K562 treated with DMSO at 1 percent for 48 hours (cell line): ENCODE measurements around the gene WNT9B. TPM values are rescaled to one million over a fixed set of nuclear protein-coding genes. Genes with fewer than 3 reads are reported as not detected.

Source experiments
- total RNA-seq: library from RNA; unstranded; fragments of 300-600 nt; gene quantifications from 2 replicates; pipeline ENCODE4 v1.2.3, GENCODE V29; 2022; ENCODE audit warnings: low replicate concordance; ENCODE audit errors: extremely low read depth

The WNT9B gene, protein sequence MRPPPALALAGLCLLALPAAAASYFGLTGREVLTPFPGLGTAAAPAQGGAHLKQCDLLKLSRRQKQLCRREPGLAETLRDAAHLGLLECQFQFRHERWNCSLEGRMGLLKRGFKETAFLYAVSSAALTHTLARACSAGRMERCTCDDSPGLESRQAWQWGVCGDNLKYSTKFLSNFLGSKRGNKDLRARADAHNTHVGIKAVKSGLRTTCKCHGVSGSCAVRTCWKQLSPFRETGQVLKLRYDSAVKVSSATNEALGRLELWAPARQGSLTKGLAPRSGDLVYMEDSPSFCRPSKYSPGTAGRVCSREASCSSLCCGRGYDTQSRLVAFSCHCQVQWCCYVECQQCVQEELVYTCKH
- total RNA-seq: not detected in 2 replicates

DNA sequence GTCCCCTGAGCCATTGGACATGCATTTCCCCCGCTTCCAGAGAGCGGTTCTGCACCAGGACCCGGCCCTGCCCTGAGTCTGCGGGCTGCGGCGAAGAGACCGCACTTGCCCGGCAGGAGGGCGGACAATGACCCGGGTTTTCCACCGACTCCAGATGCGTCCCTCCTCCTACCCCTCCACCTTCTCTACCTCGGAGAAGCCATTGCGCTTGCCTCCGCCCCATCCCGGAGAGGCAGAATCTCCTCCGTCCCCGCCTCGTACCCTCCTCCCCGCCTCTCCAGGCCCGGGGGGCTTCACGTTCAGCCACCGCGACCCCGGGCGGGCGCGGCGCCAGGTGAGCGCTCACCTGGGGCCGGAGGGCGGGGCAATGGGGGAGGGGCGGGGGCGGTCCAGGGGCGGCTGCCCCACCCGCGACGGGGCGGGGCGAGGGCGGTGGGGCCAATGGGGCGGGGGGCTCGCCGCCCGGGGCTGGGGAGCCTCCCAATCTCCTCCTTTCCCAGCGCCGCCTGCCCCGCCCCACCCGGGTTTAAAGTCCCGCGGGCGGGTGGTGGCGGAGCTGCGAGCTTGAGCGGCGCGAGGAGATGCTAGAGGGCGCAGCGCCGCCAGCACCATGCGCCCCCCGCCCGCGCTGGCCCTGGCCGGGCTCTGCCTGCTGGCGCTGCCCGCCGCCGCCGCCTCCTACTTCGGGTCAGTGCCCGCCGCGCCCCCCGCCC is at the start of gene WNT9B:
Gene WNT9B (plus strand): TSS at position 555 of the 713 bp plus-strand sequence. CDS start 56 bp downstream, at position 611.

DNA sequence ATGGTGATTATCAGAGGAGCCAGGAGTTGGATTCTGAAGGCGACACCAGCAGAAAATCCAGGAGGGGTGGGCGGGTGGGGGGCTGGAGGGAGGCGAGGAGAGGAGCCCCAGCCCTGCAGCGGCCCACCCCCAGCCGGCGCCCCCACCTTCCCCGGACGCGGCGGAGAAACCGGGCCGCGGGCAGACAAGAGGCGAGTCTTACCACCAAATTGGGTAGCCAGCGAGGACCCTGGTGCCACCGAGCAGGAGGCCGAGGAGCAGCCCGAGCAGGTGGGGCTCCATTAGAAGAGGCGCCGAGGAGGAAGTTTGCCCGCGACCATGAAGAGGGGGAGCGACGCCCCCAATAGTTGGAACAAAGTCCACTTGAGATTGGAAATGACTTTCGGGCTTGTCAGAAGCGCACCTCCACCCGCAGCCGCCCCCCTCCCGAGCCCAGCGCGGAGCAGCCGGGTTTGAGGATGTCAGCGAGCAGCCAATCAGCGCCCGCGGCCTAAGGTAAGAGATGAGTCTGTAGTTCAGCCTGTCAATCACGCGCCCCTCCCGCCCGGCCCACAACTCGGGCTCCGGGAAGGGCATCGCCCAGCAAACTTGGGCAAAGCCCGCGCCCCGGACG is 33.0 kb upstream of the WNT9B start, which contains the start of gene WNT3:
Gene WNT3 (minus strand): TSS at position 377 of the 613 bp plus-strand sequence. CDS start 95 bp downstream, at position 282.

GRCh38 chr17:46922804-46923635 is 71.6 kb downstream of the WNT9B start, which contains the start of gene GOSR2:
Gene GOSR2, plus strand, starts transcription at chr17:46923160. Its CDS starts 33 bp downstream, at chr17:46923193.

Other genes starting within 250 kb of the WNT9B start
- gene WNT3, start 32.9 kb upstream of the WNT9B start, total RNA-seq: not detected in 2 replicates
- not detected in 2 replicates for gene GOSR2, start 71.6 kb downstream of the WNT9B start, total RNA-seq
- not detected in 2 replicates for gene RPRML, start 127.7 kb downstream of the WNT9B start, total RNA-seq